GM12874 (cell line): ENCODE measurements around the gene KCNQ1.

Experiments
- CTCF ChIP-seq: IDR thresholded peaks from 2 replicates; pipeline ENCODE4 v1.5.1; 2011; ENCODE audit warnings: low read depth, mild to moderate bottlenecking, control low read depth, low read length, moderate library complexity; ENCODE audit not compliant: insufficient read depth

Gene KCNQ1

GRCh38 chr11:2832533-2833020, 387.8 kb downstream of the KCNQ1 start:
- TF ChIP-seq CTCF = no peak

- no peak for TF ChIP-seq CTCF
These were observed 388.4 kb downstream of the KCNQ1 start for GRCh38 chr11:2833051-2833715.

- no peak for TF ChIP-seq CTCF
These were observed 389.1 kb downstream of the KCNQ1 start for GRCh38 chr11:2833716-2834502.

GRCh38 chr11:2834503-2835273, 389.9 kb downstream of the KCNQ1 start:
- no peak for TF ChIP-seq CTCF

GRCh38 chr11:2835296-2835695, 390.5 kb downstream of the KCNQ1 start:
- no peak for TF ChIP-seq CTCF

GRCh38 chr11:2835751-2836150, 390.9 kb downstream of the KCNQ1 start:
- no peak for TF ChIP-seq CTCF
